Esophagus mucosa (tissue), 1 donor: ENCODE results near the gene PLA2G15. TPM values are rescaled to one million over a fixed set of nuclear protein-coding genes. Genes with fewer than 3 reads are reported as not detected.

ENCODE experiments used
- ATAC-seq: fragments of 200-7000 bp; cut with Tn5 transposase; one replicate; pipeline ENCODE4 v1.9.1; 2020
- total RNA-seq: library from RNA; stranded (reverse); gene quantifications from one replicate; pipeline ENCODE4 v1.2.4, GENCODE V29; 2023
- donor health status: DM: yes; HTN: yes; CAD: no.

The PLA2G15 gene
- total RNA-seq, 1 donor from 2014 or later, result 4.8 TPM

GRCh38 chr16:68299571-68300453 lies 54.6 kb downstream of the PLA2G15 start:
- peak; percentile 27 for ATAC-seq

- no peak for ATAC-seq
Observed at GRCh38 chr16:68300734-68301459, 55.7 kb downstream of the PLA2G15 start.

- no peak for ATAC-seq
Observed at GRCh38 chr16:68306633-68307032, 61.5 kb downstream of the PLA2G15 start.

DNA sequence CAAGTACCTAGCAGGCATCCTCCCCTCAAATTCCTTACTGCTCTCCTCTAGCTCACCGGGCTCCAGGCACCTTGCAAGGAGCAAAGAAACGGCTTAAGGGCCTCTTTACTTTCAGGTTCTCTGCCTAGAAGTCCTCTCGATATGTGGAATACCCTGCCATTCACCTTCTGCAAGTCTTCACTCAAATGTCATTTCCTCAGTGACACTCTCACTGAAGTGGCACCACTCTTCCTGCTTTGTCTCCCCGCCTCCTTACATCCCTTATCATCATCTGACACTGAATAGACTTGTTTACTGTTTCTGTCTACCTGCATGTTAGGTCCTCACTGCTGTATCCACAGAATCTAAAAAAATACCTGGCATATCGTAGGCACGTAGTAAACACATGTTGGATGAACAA lies 64.6 kb downstream of the PLA2G15 start:
- no peak for ATAC-seq

GRCh38 chr16:68310437-68310773 lies 65.2 kb downstream of the PLA2G15 start:
- ATAC-seq, result peak; percentile 51

Other genes with a start within 250 kb of the PLA2G15 start
- 0.68 TPM for gene DPEP2, start 245.9 kb upstream of the PLA2G15 start, total RNA-seq
- gene DPEP2NB, start 229.5 kb upstream of the PLA2G15 start, total RNA-seq, result not detected
- gene DDX28, start 222.1 kb upstream of the PLA2G15 start, total RNA-seq, result 12.1 TPM
- 17.4 TPM for gene DUS2, start 222.1 kb upstream of the PLA2G15 start, total RNA-seq
- 17.6 TPM for gene NFATC3, start 160.0 kb upstream of the PLA2G15 start, total RNA-seq
- 82.1 TPM for gene ESRP2, start 9.2 kb upstream of the PLA2G15 start, total RNA-seq
- 4.7 TPM for gene SLC7A6, start 19.2 kb downstream of the PLA2G15 start, total RNA-seq
- 8.1 TPM for gene SLC7A6OS, start 65.6 kb downstream of the PLA2G15 start, total RNA-seq
- 14.8 TPM for gene PRMT7, start 65.6 kb downstream of the PLA2G15 start, total RNA-seq
- gene SMPD3, start 203.1 kb downstream of the PLA2G15 start, total RNA-seq, result 0.52 TPM